Measurements from ENCODE around the gene DCTN2.
A peak's percentile ranks its signal among the peaks of the same experiment; 100 is the strongest.

DCTN2 gene

GRCh38 chr12:57545809-57546437, 1.1 kb downstream of the DCTN2 start:
- H3K27me3 Mint-ChIP-seq (ENCODE audit: low read depth, poor library complexity) = peaks cover 40% of the 10 kb centered on the region
- H3K4me3 Mint-ChIP-seq = peak overlapping the region; percentile 98
- no peak overlapping the region for H3K27ac Mint-ChIP-seq
- DNase-seq = no peak
- H3K36me3 Mint-ChIP-seq (ENCODE audit: low read depth) = peaks cover 3% of the 10 kb centered on the region
- peaks cover 37% of the 10 kb centered on the region for H3K4me1 Mint-ChIP-seq
- TF ChIP-seq CTCF (IDR thresholded peaks at IDR 0.05) = no peak
- no peaks in the 10 kb centered on the region for H3K9me3 Mint-ChIP-seq

GRCh38 chr12:57543581-57543980, 3.4 kb downstream of the DCTN2 start:
- H3K27me3 Mint-ChIP-seq (ENCODE audit: low read depth, poor library complexity) = peaks cover 17% of the 10 kb centered on the region
- H3K4me1 Mint-ChIP-seq = peaks cover 42% of the 10 kb centered on the region
- no peak overlapping the region for H3K27ac Mint-ChIP-seq
- H3K4me3 Mint-ChIP-seq = no peak overlapping the region
- H3K9me3 Mint-ChIP-seq = no peaks in the 10 kb centered on the region
- peaks cover 10% of the 10 kb centered on the region for H3K36me3 Mint-ChIP-seq (ENCODE audit: low read depth)
- no peak for TF ChIP-seq CTCF (IDR thresholded peaks at IDR 0.05)
- no peak for DNase-seq

DNA sequence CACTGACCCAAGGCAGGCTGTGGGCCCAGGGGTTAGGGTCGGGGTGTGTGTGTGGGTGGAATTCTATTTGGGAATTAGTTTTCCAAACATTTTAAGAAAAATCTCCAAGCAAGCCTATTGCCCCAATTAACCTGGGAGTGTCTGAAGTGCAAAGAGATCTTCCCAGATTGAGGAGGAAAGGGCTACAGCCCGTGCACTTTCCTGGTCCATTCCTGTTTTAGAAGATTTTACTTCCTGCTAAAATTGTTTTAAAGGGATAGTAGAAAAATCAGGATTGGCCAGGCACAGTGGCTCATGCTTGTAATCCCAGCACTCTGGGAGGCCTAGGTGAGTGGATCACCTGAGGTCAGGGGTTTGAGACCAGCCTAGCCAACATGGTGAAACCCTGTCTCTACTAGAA, 5.3 kb downstream of the DCTN2 start:
- Mint-ChIP-seq H3K27me3 (ENCODE audit: low read depth, poor library complexity) (no peaks in the 10 kb centered on the region), H3K4me1 (peaks cover 37% of the 10 kb centered on the region), H3K36me3 (ENCODE audit: low read depth) (peaks cover 24% of the 10 kb centered on the region), H3K4me3 (no peak overlapping the region), H3K27ac (no peak overlapping the region), H3K9me3 (no peaks in the 10 kb centered on the region)
- no peak for DNase-seq
- TF ChIP-seq CTCF (IDR thresholded peaks at IDR 0.05) = no peak

DNA sequence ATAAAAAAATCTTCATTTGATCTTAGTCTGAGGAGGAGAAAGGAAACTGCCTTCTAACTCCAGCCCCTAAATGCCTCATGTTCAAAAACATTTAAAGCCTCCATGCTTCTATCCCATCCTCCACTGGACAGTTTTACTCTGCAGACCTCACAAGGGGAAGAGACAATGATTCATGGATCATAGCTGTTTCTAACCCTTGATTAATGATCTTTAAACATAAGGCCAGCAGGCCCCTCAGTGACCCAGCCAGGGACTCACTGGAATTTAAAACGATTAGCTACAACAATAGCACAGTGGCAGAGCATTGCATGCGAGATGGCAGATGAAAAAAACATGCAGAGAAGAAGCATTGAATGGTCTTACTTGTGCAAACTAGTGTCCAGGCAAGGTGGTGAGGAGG, 6.0 kb downstream of the DCTN2 start:
- H3K4me3 Mint-ChIP-seq = no peak overlapping the region
- H3K27ac Mint-ChIP-seq = no peak overlapping the region
- DNase-seq = no peak
- no peak for TF ChIP-seq CTCF (IDR thresholded peaks at IDR 0.05)
- H3K27me3 Mint-ChIP-seq (ENCODE audit: low read depth, poor library complexity) = no peaks in the 10 kb centered on the region
- H3K36me3 Mint-ChIP-seq (ENCODE audit: low read depth) = peaks cover 30% of the 10 kb centered on the region
- peaks cover 33% of the 10 kb centered on the region for H3K4me1 Mint-ChIP-seq
- no peaks in the 10 kb centered on the region for H3K9me3 Mint-ChIP-seq

GRCh38 chr12:57539134-57539768, 7.7 kb downstream of the DCTN2 start:
- DNase-seq = no peak
- no peak overlapping the region for H3K27ac Mint-ChIP-seq

More at GRCh38 chr12:57539134-57539768, 7.7 kb downstream of the DCTN2 start:
- no peak overlapping the region for H3K4me3 Mint-ChIP-seq
- H3K9me3 Mint-ChIP-seq = no peaks in the 10 kb centered on the region
- no peak for TF ChIP-seq CTCF (IDR thresholded peaks at IDR 0.05)
- H3K36me3 Mint-ChIP-seq (ENCODE audit: low read depth) = peaks cover 46% of the 10 kb centered on the region
- H3K27me3 Mint-ChIP-seq (ENCODE audit: low read depth, poor library complexity) = no peaks in the 10 kb centered on the region
- H3K4me1 Mint-ChIP-seq = peaks cover 18% of the 10 kb centered on the region

All from nephron progenitor cell (in vitro differentiated cells).